Tibial nerve (tissue), 4 donors: ENCODE data around the gene JMJD1C.

ENCODE experiments used
- EP300 ChIP-seq, 2 donors: sonication (generic); formaldehyde crosslinking; IDR thresholded peaks; one replicate each; pipeline ENCODE4 v1.6.1; 2017; ENCODE audit warnings: antibody characterized with exemption in 2 of 2, mild to moderate bottlenecking in 1 of 2
- TF ChIP-seq, protein P1 (sequence below), 5 experiments: fragments of 200-600 bp in 3 of 5; fragments of 450-650 bp in 2 of 5; sonication (generic) in 3 of 5; IDR thresholded peaks; one replicate each; pipeline ENCODE4 v1.5.1; 2016 to 2019; ENCODE audit warnings: antibody characterized with exemption in 5 of 5, mild to moderate bottlenecking in 3 of 5, moderate library complexity in 2 of 5

GRCh38 chr10:63123727-63124362 is 341.9 kb downstream of the JMJD1C start:
- TF ChIP-seq, protein P1, sequence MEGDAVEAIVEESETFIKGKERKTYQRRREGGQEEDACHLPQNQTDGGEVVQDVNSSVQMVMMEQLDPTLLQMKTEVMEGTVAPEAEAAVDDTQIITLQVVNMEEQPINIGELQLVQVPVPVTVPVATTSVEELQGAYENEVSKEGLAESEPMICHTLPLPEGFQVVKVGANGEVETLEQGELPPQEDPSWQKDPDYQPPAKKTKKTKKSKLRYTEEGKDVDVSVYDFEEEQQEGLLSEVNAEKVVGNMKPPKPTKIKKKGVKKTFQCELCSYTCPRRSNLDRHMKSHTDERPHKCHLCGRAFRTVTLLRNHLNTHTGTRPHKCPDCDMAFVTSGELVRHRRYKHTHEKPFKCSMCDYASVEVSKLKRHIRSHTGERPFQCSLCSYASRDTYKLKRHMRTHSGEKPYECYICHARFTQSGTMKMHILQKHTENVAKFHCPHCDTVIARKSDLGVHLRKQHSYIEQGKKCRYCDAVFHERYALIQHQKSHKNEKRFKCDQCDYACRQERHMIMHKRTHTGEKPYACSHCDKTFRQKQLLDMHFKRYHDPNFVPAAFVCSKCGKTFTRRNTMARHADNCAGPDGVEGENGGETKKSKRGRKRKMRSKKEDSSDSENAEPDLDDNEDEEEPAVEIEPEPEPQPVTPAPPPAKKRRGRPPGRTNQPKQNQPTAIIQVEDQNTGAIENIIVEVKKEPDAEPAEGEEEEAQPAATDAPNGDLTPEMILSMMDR (IDR thresholded peaks at IDR 0.05) = no peak
- no peak for TF ChIP-seq EP300 (IDR thresholded peaks at IDR 0.05)
